ENCODE measurements around the gene MUC4.
"Not testable (repeated sequence)": the region's sequence is repeated elsewhere in the genome, so short reads cannot be mapped to it uniquely, and the experiment has no call there.

MUC4 gene

GRCh38 chr3:195796795-195797194, 14.9 kb downstream of the MUC4 start:
- H4K20me1 ChIP-seq (ENCODE audit: insufficient read depth) = no peaks in the 10 kb centered on the region
- H3K9ac ChIP-seq = no peak overlapping the region
- no peaks in the 10 kb centered on the region for H3K79me2 ChIP-seq (ENCODE audit: insufficient read depth, low read depth)
- H3K27me3 ChIP-seq (ENCODE audit: insufficient read depth, low read depth) = no peaks in the 10 kb centered on the region
- H3K4me1 ChIP-seq (ENCODE audit: low read depth, poor library complexity, severe bottlenecking) = no peaks in the 10 kb centered on the region
- H2AFZ ChIP-seq (ENCODE audit: low read depth) = no peak overlapping the region
- no peak for TF ChIP-seq CTCF (conservative IDR thresholded peaks at IDR 0.05; ENCODE audit: low read depth, low read length)
- no peak overlapping the region for H3K27ac ChIP-seq
- H3K4me2 ChIP-seq = no peak overlapping the region
- no peaks in the 10 kb centered on the region for H3K36me3 ChIP-seq (ENCODE audit: insufficient read depth)
- H3K4me3 ChIP-seq (IDR thresholded peaks at IDR 0.05; ENCODE audit: insufficient read depth, low read depth, low read length) = no peak overlapping the region

- Histone ChIP-seq H3K4me3 (IDR thresholded peaks at IDR 0.05; ENCODE audit: insufficient read depth, low read depth, low read length) (no peak overlapping the region), H2AFZ (ENCODE audit: low read depth) (no peak overlapping the region), H3K79me2 (ENCODE audit: insufficient read depth, low read depth) (no peaks in the 10 kb centered on the region), H3K9ac (no peak overlapping the region), H3K4me1 (ENCODE audit: low read depth, poor library complexity, severe bottlenecking) (no peaks in the 10 kb centered on the region), H3K27ac (no peak overlapping the region), H3K4me2 (no peak overlapping the region), H4K20me1 (ENCODE audit: insufficient read depth) (no peaks in the 10 kb centered on the region), H3K36me3 (ENCODE audit: insufficient read depth) (no peaks in the 10 kb centered on the region), H3K27me3 (ENCODE audit: insufficient read depth, low read depth) (no peaks in the 10 kb centered on the region)
- TF ChIP-seq CTCF (conservative IDR thresholded peaks at IDR 0.05; ENCODE audit: low read depth, low read length) = no peak
These were observed 17.0 kb downstream of the MUC4 start for GRCh38 chr3:195794708-195795107.

- H3K27ac ChIP-seq; H4K20me1 ChIP-seq (ENCODE audit: insufficient read depth); H3K79me2 ChIP-seq (ENCODE audit: insufficient read depth, low read depth); H3K4me2 ChIP-seq; H3K36me3 ChIP-seq (ENCODE audit: insufficient read depth); H3K9ac ChIP-seq; H3K4me1 ChIP-seq (ENCODE audit: low read depth, poor library complexity, severe bottlenecking); H2AFZ ChIP-seq (ENCODE audit: low read depth); H3K27me3 ChIP-seq (ENCODE audit: insufficient read depth, low read depth); H3K4me3 ChIP-seq (IDR thresholded peaks at IDR 0.05; ENCODE audit: insufficient read depth, low read depth, low read length): not testable (repeated sequence)
These were observed 19.1 kb downstream of the MUC4 start for GRCh38 chr3:195792621-195793020.

GRCh38 chr3:195790901-195791300, 20.8 kb downstream of the MUC4 start:
- H2AFZ ChIP-seq (ENCODE audit: low read depth) = no peak overlapping the region
- H3K27ac ChIP-seq = no peak overlapping the region
- no peak overlapping the region for H3K4me2 ChIP-seq
- H3K9ac ChIP-seq = no peak overlapping the region
- H3K27me3 ChIP-seq (ENCODE audit: insufficient read depth, low read depth) = no peaks in the 10 kb centered on the region
- no peaks in the 10 kb centered on the region for H3K79me2 ChIP-seq (ENCODE audit: insufficient read depth, low read depth)
- no peaks in the 10 kb centered on the region for H3K4me1 ChIP-seq (ENCODE audit: low read depth, poor library complexity, severe bottlenecking)
- no peaks in the 10 kb centered on the region for H3K36me3 ChIP-seq (ENCODE audit: insufficient read depth)
- TF ChIP-seq CTCF (conservative IDR thresholded peaks at IDR 0.05; ENCODE audit: low read depth, low read length) = no peak
- no peak overlapping the region for H3K4me3 ChIP-seq (IDR thresholded peaks at IDR 0.05; ENCODE audit: insufficient read depth, low read depth, low read length)
- H4K20me1 ChIP-seq (ENCODE audit: insufficient read depth) = no peaks in the 10 kb centered on the region

- no peak overlapping the region for H3K9ac ChIP-seq
- no peaks in the 10 kb centered on the region for H3K36me3 ChIP-seq (ENCODE audit: insufficient read depth)
- TF ChIP-seq CTCF (conservative IDR thresholded peaks at IDR 0.05; ENCODE audit: low read depth, low read length) = no peak
- H3K4me2 ChIP-seq = no peak overlapping the region
- H3K79me2 ChIP-seq (ENCODE audit: insufficient read depth, low read depth) = no peaks in the 10 kb centered on the region
- no peak overlapping the region for H3K4me3 ChIP-seq (IDR thresholded peaks at IDR 0.05; ENCODE audit: insufficient read depth, low read depth, low read length)
- H3K4me1 ChIP-seq (ENCODE audit: low read depth, poor library complexity, severe bottlenecking) = no peaks in the 10 kb centered on the region
- H4K20me1 ChIP-seq (ENCODE audit: insufficient read depth) = no peaks in the 10 kb centered on the region
- no peak overlapping the region for H2AFZ ChIP-seq (ENCODE audit: low read depth)
- H3K27me3 ChIP-seq (ENCODE audit: insufficient read depth, low read depth) = no peaks in the 10 kb centered on the region
- H3K27ac ChIP-seq = no peak overlapping the region
These were observed 22.8 kb downstream of the MUC4 start for GRCh38 chr3:195788711-195789581.

GRCh38 chr3:195785781-195786405, 25.8 kb downstream of the MUC4 start:
- H2AFZ ChIP-seq (ENCODE audit: low read depth); H3K9ac ChIP-seq; H3K27ac ChIP-seq; H3K4me3 ChIP-seq (IDR thresholded peaks at IDR 0.05; ENCODE audit: insufficient read depth, low read depth, low read length); H4K20me1 ChIP-seq (ENCODE audit: insufficient read depth); H3K36me3 ChIP-seq (ENCODE audit: insufficient read depth); H3K4me1 ChIP-seq (ENCODE audit: low read depth, poor library complexity, severe bottlenecking); H3K27me3 ChIP-seq (ENCODE audit: insufficient read depth, low read depth); H3K79me2 ChIP-seq (ENCODE audit: insufficient read depth, low read depth); H3K4me2 ChIP-seq: not testable (repeated sequence)

- not testable (repeated sequence) for H3K9ac ChIP-seq; H3K36me3 ChIP-seq (ENCODE audit: insufficient read depth); H3K4me3 ChIP-seq (IDR thresholded peaks at IDR 0.05; ENCODE audit: insufficient read depth, low read depth, low read length); H3K4me1 ChIP-seq (ENCODE audit: low read depth, poor library complexity, severe bottlenecking); H4K20me1 ChIP-seq (ENCODE audit: insufficient read depth); H3K79me2 ChIP-seq (ENCODE audit: insufficient read depth, low read depth); H3K4me2 ChIP-seq; H2AFZ ChIP-seq (ENCODE audit: low read depth); H3K27ac ChIP-seq; H3K27me3 ChIP-seq (ENCODE audit: insufficient read depth, low read depth)
These were observed 27.7 kb downstream of the MUC4 start for GRCh38 chr3:195784031-195784430.
